Endothelial cell of coronary artery (primary cell): ENCODE results near the gene ARX. TPM values are rescaled to one million over a fixed set of nuclear protein-coding genes. Genes with fewer than 3 reads are reported as not detected.

Experiments used
- total RNA-seq: library from RNA; depleted of rRNA; stranded (reverse); fragments of >200 nt; gene quantifications from 2 replicates; pipeline ENCODE4 v1.2.3, GENCODE V29; 2014

The ARX gene
- total RNA-seq: not detected in 2 replicates

DNA sequence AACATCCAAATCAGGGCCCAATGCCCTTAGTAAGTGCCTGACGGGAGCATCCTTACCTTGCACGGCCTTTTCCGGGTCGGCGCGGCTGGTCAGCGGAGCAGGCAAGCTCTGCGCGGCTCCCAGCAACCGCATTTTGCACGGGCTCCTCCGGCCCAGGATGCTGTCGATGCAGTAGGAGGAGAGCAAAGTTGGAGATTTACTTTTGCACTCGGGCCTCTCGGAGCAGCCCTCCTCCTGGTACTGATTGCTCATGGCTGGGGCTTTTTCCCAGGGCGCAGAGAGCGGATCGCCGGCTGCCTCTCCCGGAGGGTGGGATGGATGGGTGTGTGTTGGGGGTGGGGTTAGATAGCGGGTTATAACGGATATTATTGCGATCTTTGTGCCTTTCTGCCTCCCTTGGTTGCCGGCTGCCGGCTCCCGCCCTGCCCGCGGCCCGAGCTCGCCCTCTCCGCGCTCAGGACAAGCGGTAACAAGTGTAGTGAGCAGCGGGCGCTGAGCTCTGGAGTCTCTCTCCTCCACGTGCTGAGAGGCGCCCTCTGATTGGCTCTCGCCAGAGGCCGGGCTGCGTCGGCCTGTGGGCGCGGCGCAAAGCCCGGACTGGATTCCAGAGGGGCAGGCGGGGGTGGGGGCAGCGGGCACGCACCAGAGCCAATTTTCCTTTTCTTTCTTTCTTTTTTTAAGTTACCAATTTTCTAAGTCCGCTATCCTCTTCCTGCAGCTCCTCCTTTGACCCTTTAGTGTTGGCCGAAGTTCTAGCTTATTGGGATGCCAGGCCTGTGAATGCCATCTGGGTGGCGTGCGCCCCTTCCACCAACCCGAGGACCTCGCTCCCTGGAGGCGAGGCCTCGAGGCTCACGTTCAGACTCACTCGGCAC, at the start of gene ARX:
Gene ARX (minus strand): TSS at position 480 of the 875 bp plus-strand sequence. CDS start 228 bp downstream, at position 252.

